T47D (cell line): ENCODE data around the gene SSTR1.

ENCODE experiments used
- DNase-seq, 2 experiments: peaks; one replicate each; pipeline versions ENCODE4 v3.0.0 to v3.0.0-alpha.2; 2011 to 2012; ENCODE audit warnings: low read depth in 1 of 2, low spot score in 1 of 2
- JUND ChIP-seq: IDR thresholded peaks from 2 replicates; pipeline ENCODE4 v1.6.1; 2012; ENCODE audit warnings: low read depth
- in situ Hi-C: cut with HindIII; loops from 2 replicates; pipeline ENCODE4 v1.10.0; 2016; ENCODE audit warnings: low sequenced_read_pairs, low pct_unique_long_range_greater_than_20kb

The SSTR1 gene

DNA sequence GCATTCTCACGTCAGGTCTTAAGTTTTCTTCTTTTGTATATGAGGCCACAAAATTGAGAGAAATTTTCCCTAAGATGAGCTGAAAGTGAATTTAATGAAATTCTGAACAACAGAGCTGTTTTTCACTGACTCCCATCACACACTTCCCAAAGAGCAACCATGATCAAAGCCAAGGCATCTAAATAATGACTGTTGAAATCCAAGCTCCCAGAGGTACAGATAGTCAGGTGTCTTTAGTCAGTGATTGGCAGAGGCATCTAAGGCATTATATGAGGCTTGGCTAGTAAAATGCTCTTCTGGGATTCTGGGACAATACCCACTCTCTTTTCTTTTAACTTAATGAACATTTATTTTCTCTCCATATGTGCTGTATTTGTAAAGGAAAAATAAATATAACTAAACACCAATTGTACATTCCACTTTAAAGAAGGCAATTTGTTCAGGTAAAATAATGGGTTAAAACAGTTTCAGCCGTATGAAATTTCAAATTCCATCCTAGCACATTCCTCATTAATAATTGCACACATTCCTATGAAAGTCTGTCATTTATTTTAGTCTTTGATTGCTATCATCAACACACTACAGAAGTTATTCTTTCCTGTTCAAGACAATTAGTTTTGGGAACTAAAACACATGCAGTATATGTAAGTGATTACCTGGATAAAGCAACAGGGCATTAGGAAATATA, 871 bp upstream of the SSTR1 start:
- DNase-seq = no peak
- in situ Hi-C loops = no loop called here
- TF ChIP-seq JUND = no peak

DNA sequence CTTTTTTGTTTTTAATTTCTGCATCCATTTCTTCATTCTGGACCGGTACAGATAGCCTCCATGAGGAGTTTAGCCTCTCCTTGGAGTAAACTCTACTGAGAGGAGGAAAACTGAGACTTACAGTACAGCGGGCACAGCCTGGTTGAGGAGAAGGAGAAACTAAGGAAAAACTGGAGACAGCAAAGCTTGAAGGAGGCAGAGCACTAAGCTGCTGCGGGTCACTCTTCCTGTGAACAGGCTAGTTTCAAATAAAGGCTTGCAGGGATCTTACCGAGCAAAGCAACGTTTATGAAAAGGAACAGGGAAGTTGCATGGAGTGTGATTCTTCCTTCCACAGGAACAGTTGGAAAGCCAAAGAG, 348 bp upstream of the SSTR1 start:
- TF ChIP-seq JUND = no peak
- peak in 1 of 2 experiments; percentile 7 for DNase-seq
- in situ Hi-C loops = no loop called here

DNA sequence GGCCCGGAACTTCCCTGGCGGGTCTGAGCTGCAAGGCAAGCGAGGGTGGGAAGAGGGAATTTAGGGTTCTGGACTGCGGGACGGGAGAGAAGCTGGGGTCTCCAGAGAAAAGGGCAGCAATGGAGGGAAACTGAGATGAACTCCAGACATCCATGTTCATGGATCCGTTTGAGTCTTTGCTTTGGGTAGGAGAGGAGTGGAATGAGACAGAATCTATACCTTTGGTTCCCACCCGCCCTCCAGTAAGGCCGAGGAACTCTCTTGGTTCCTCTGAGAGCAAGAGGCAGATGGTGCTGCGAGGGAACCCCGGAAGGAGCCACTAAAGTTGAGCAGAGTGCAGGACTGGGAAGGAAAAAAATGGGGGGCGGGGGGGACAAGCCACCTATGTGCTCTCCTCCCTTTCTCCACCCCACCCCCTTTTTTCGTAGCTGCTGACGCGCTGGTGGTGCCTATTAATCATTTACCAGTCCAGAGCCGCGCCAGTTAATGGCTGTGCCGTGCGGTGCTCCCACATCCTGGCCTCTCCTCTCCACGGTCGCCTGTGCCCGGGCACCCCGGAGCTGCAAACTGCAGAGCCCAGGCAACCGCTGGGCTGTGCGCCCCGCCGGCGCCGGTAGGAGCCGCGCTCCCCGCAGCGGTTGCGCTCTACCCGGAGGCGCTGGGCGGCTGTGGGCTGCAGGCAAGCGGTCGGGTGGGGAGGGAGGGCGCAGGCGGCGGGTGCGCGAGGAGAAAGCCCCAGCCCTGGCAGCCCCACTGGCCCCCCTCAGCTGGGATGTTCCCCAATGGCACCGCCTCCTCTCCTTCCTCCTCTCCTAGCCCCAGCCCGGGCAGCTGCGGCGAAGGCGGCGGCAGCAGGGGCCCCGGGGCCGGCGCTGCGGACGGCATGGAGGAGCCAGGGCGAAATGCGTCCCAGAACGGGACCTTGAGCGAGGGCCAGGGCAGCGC, 1.2 kb downstream of the SSTR1 start:
- TF ChIP-seq JUND = no peak
- in situ Hi-C loops = no loop called here
- no peak for DNase-seq

DNA sequence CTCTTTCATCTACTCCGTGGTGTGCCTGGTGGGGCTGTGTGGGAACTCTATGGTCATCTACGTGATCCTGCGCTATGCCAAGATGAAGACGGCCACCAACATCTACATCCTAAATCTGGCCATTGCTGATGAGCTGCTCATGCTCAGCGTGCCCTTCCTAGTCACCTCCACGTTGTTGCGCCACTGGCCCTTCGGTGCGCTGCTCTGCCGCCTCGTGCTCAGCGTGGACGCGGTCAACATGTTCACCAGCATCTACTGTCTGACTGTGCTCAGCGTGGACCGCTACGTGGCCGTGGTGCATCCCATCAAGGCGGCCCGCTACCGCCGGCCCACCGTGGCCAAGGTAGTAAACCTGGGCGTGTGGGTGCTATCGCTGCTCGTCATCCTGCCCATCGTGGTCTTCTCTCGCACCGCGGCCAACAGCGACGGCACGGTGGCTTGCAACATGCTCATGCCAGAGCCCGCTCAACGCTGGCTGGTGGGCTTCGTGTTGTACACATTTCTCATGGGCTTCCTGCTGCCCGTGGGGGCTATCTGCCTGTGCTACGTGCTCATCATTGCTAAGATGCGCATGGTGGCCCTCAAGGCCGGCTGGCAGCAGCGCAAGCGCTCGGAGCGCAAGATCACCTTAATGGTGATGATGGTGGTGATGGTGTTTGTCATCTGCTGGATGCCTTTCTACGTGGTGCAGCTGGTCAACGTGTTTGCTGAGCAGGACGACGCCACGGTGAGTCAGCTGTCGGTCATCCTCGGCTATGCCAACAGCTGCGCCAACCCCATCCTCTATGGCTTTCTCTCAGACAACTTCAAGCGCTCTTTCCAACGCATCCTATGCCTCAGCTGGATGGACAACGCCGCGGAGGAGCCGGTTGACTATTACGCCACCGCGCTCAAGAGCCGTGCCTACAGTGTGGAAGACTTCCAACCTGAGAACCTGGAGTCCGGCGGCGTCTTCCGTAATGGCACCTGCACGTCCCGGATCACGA, 2.2 kb downstream of the SSTR1 start:
- in situ Hi-C loops = no loop called here
- no peak for TF ChIP-seq JUND
- DNase-seq = no peak

DNA sequence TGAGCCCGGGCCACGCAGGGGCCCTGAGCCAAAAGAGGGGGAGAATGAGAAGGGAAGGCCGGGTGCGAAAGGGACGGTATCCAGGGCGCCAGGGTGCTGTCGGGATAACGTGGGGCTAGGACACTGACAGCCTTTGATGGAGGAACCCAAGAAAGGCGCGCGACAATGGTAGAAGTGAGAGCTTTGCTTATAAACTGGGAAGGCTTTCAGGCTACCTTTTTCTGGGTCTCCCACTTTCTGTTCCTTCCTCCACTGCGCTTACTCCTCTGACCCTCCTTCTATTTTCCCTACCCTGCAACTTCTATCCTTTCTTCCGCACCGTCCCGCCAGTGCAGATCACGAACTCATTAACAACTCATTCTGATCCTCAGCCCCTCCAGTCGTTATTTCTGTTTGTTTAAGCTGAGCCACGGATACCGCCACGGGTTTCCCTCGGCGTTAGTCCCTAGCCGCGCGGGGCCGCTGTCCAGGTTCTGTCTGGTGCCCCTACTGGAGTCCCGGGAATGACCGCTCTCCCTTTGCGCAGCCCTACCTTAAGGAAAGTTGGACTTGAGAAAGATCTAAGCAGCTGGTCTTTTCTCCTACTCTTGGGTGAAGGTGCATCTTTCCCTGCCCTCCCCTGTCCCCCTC, 3.0 kb downstream of the SSTR1 start:
- DNase-seq = no peak
- no peak for TF ChIP-seq JUND
- in situ Hi-C loops = no loop called here

DNA sequence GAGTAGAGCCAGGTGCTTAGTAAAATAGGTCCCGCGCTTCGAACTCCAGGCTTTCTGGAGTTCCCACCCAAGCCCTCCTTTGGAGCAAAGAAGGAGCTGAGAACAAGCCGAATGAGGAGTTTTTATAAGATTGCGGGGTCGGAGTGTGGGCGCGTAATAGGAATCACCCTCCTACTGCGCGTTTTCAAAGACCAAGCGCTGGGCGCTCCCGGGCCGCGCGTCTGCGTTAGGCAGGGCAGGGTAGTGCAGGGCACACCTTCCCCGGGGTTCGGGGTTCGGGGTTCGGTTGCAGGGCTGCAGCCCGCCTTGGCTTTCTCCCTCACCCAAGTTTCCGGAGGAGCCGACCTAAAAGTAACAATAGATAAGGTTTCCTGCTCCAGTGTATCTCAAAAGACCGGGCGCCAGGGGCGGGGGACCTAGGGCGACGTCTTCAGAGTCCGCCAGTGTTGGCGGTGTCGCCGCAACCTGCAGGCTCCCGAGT, 3.6 kb downstream of the SSTR1 start:
- DNase-seq = no peak
- in situ Hi-C loops = no loop called here
- TF ChIP-seq JUND = no peak

DNA sequence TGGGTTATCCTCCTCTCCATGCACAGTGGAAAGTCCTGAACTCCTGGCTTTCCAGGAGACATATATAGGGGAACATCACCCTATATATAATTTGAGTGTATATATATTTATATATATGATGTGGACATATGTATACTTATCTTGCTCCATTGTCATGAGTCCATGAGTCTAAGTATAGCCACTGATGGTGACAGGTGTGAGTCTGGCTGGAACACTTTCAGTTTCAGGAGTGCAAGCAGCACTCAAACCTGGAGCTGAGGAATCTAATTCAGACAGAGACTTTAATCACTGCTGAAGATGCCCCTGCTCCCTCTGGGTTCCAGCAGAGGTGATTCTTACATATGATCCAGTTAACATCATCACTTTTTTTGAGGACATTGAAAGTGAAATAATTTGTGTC, 4.4 kb downstream of the SSTR1 start:
- TF ChIP-seq JUND = no peak
- no peak for DNase-seq
- in situ Hi-C loops = no loop called here

DNA sequence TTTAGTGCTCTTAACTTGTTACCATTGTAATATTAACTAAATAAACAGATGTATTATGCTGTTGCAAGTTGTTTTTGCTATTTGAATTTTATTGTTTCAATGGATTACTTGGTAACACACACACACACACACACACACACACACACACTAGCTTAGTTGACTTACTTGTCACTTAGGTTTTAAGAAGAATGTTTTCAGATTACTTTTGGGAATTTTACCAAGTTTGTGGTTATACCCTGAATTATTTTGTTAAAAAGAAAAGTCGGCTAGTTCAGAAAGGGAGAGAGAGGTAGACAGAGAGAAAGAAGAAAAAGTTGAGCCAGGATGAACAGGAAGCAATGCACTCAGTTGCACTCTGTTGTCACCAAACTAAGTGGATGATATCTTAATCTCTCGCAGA, 5.3 kb downstream of the SSTR1 start:
- in situ Hi-C loops = no loop called here
- no peak for TF ChIP-seq JUND
- DNase-seq = no peak

DNA sequence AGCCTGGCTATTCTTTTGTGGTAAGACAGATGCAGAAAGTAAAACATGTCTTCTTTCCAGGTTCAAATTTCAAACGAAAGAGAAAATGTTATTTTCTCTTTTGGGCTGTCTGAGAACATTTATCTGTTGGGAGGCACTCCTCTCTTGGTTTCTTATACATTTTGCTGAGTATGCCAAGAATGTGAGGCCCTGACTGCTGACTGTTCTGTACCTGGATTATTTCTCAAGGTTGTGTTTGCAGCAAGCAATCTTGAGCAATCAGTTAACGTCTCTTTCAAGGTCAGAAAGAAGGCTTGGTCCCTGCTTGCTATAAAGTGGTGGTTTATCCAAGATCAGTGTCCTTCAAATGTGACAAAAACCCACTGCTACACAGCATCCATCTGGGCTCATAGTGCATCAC, 9.8 kb downstream of the SSTR1 start:
- no peak for DNase-seq
- in situ Hi-C loops = no loop called here
- TF ChIP-seq JUND = no peak

DNA sequence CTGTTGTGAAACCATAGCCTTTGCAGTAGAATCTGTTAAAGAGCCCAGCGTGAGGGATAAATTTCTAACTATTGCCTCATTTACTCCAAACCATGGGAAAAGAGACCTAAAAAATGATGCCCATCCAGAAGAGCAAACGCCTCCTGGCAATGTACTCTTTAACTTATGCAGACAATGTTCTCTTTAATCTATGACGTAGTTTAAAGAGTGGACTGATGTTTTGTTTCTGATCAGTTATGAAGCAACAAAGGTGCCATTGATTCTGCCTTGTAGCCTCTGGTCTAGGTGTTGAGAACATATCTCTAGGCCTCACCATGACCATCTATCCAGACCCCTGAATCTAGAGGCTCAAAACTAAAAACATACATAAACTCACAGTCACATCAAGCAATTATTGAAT, 13.4 kb downstream of the SSTR1 start:
- no peak for TF ChIP-seq JUND
- in situ Hi-C loops = no loop called here
- no peak for DNase-seq

DNA sequence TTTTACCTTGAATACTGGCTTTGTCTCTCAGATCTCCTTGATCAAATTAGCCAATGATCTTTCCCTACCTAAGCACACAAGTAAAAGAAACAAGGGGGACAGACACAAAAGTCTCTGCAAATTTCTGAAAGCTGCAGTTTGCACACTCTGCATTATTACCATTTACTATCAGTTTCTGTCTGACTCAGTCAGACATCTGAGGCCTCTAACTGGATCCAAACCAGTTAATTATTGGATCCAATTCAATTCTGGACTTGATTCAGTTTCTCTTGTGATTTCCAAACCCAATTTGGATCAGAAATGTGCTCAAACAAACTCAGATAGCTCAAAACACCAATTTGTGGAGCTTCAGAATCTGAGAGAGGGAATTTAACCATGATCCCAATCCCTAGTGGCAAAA, 16.6 kb downstream of the SSTR1 start:
- DNase-seq = no peak
- no peak for TF ChIP-seq JUND
- in situ Hi-C loops = no loop called here

DNA sequence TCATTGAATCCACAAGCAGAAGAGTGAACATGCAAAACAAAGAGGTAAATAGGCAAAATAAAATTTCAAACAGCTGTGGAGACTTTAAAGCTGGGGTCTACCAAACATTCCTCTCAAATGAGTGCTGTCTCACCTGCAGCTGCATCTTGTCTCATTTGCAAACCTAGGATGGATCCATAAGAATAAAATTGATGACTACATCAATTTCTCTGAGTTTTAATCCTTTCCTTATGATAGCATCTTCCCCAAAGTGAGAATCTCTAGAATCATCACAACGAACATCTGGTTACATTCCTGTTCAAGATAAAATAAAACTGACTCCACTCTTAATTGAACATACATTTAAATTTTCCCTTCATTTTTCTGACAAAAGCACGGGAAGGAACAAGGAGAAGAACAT, 18.2 kb downstream of the SSTR1 start:
- in situ Hi-C loops = no loop called here

More for the DNA sequence above, 18.2 kb downstream of the SSTR1 start:
- DNase-seq = no peak
- TF ChIP-seq JUND = no peak
